Thyroid gland (tissue), 4 donors: ENCODE measurements around the gene MEIOSIN. TPM values are rescaled to one million over a fixed set of nuclear protein-coding genes. Genes with fewer than 3 reads are reported as not detected.
A peak's percentile ranks its signal among the peaks of the same experiment; 100 is the strongest.

Source experiments
- DNase-seq, 2 donors: peaks; one replicate each; pipeline ENCODE4 v3.0.0-alpha.2; 2019
- H3K27ac ChIP-seq, 3 donors: fragments of 200-600 bp; sonication (generic); 1 replicate in 2 of 3; 2 replicates in 1 of 3; pipeline ENCODE4 v1.5.1; 2016 to 2019; ENCODE audit warnings: mild to moderate bottlenecking in 1 of 3, moderate library complexity in 1 of 3
- H3K27me3 ChIP-seq: fragments of 200-600 bp; sonication (generic); one replicate; pipeline ENCODE4 v1.5.1; 2019
- H3K36me3 ChIP-seq, 2 donors: fragments of 200-600 bp; sonication (generic); one replicate each; pipeline ENCODE4 v1.5.1; 2016 to 2019
- H3K4me1 ChIP-seq, 2 donors: fragments of 200-600 bp; sonication (generic); one replicate each; pipeline ENCODE4 v1.5.1; 2017 to 2019
- H3K4me3 ChIP-seq, 3 donors: fragments of 200-600 bp; sonication (generic); replicated peaks in 1 of 3; 1 replicate in 2 of 3; 2 replicates in 1 of 3; pipeline ENCODE4 v1.5.1; 2016; ENCODE audit warnings: mild to moderate bottlenecking in 1 of 3
- H3K9me3 ChIP-seq: fragments of 200-600 bp; sonication (generic); one replicate; pipeline ENCODE4 v1.5.1; 2017
- POLR2A ChIP-seq, 2 donors: fragments of 450-650 bp; IDR thresholded peaks; one replicate each; pipeline ENCODE4 v1.6.1; 2017; ENCODE audit warnings: antibody characterized with exemption in 2 of 2, mild to moderate bottlenecking in 2 of 2, moderate library complexity in 1 of 2
- WGBS, 2 donors: methylation state at CpG; one replicate each; pipeline ENCODE4 v1.1.5; 2017; 5-methylcytosine and 5-hydroxymethylcytosine counted together
- intact Hi-C: fragments of 100-400 bp; cut with DNase I; formaldehyde crosslinking; loops from one replicate; pipeline ENCODE4 v1.15.1; 2023
- total RNA-seq, 4 donors: library from RNA; depleted of rRNA; stranded (reverse); fragments of >200 nt; gene quantifications; one replicate each; pipeline ENCODE4 v1.2.3, GENCODE V29; 2016
- TF ChIP-seq, protein P1 (sequence below), 6 experiments: fragments of 200-600 bp in 3 of 6; fragments of 450-650 bp in 3 of 6; sonication (generic) in 3 of 6; IDR thresholded peaks; one replicate each; pipeline ENCODE4 v1.5.1; 2016 to 2019; ENCODE audit warnings: antibody characterized with exemption in 6 of 6, mild to moderate bottlenecking in 2 of 6, inconsistent platforms in 1 of 6, moderate library complexity in 1 of 6

Gene MEIOSIN
- total RNA-seq, 4 donors from 2014 or later = not detected

GRCh38 chr19:45693106-45693788 lies 40.0 kb upstream of the MEIOSIN start:
- peaks cover 3% of the 10 kb centered on the region in 2 donors for H3K36me3 ChIP-seq
- no peaks in the 10 kb centered on the region for H3K9me3 ChIP-seq
- DNase-seq = peak; percentile 79 to 83
- H3K27me3 ChIP-seq = no peaks in the 10 kb centered on the region
- H3K27ac ChIP-seq = peak overlapping the region; percentile 23 to 87 (median 83)
- WGBS, 2 donors = 2% methylated on average over 20 to 22 of the region's 22 CpGs
- H3K4me3 ChIP-seq = peak overlapping the region; percentile 43 to 76 (median 73)
- TF ChIP-seq, protein P1, sequence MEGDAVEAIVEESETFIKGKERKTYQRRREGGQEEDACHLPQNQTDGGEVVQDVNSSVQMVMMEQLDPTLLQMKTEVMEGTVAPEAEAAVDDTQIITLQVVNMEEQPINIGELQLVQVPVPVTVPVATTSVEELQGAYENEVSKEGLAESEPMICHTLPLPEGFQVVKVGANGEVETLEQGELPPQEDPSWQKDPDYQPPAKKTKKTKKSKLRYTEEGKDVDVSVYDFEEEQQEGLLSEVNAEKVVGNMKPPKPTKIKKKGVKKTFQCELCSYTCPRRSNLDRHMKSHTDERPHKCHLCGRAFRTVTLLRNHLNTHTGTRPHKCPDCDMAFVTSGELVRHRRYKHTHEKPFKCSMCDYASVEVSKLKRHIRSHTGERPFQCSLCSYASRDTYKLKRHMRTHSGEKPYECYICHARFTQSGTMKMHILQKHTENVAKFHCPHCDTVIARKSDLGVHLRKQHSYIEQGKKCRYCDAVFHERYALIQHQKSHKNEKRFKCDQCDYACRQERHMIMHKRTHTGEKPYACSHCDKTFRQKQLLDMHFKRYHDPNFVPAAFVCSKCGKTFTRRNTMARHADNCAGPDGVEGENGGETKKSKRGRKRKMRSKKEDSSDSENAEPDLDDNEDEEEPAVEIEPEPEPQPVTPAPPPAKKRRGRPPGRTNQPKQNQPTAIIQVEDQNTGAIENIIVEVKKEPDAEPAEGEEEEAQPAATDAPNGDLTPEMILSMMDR (IDR thresholded peaks at IDR 0.05) = peak; percentile 59 to 91 (median 70)
- no peak for TF ChIP-seq POLR2A (IDR thresholded peaks at IDR 0.05)
- peaks cover 6 to 11% of the 10 kb centered on the region in 2 donors for H3K4me1 ChIP-seq
- intact Hi-C loops = no loop called here

- no peaks in the 10 kb centered on the region for H3K27me3 ChIP-seq
- no peak overlapping the region for H3K4me3 ChIP-seq
- H3K9me3 ChIP-seq = no peaks in the 10 kb centered on the region
- no peaks in the 10 kb centered on the region for H3K36me3 ChIP-seq
- intact Hi-C loops = no loop called here
- no peak overlapping the region for H3K27ac ChIP-seq
- H3K4me1 ChIP-seq = peaks cover 3 to 5% of the 10 kb centered on the region in 2 donors
- no peak for TF ChIP-seq POLR2A (IDR thresholded peaks at IDR 0.05)
- DNase-seq = no peak
- 77 to 82% methylated on average over 7 of the region's 7 CpGs for WGBS, 2 donors
These were observed 31.6 kb upstream of the MEIOSIN start for GRCh38 chr19:45701676-45702075.

GRCh38 chr19:45705115-45705514 lies 28.1 kb upstream of the MEIOSIN start:
- Histone ChIP-seq H3K27me3 (no peaks in the 10 kb centered on the region), H3K9me3 (no peaks in the 10 kb centered on the region), H3K36me3 (no peaks in the 10 kb centered on the region), H3K4me3 (no peak overlapping the region), H3K27ac (peak overlapping the region in 1 of 3 donors; percentile 7), H3K4me1 (peaks cover 9 to 11% of the 10 kb centered on the region in 2 donors)
- intact Hi-C loops = no loop called here
- no peak for TF ChIP-seq POLR2A (IDR thresholded peaks at IDR 0.05)
- TF ChIP-seq, protein P1 (IDR thresholded peaks at IDR 0.05) = no peak
- peak; percentile 17 to 32 for DNase-seq
- WGBS, 2 donors = 80 to 87% methylated on average over 9 of the region's 9 CpGs

DNA sequence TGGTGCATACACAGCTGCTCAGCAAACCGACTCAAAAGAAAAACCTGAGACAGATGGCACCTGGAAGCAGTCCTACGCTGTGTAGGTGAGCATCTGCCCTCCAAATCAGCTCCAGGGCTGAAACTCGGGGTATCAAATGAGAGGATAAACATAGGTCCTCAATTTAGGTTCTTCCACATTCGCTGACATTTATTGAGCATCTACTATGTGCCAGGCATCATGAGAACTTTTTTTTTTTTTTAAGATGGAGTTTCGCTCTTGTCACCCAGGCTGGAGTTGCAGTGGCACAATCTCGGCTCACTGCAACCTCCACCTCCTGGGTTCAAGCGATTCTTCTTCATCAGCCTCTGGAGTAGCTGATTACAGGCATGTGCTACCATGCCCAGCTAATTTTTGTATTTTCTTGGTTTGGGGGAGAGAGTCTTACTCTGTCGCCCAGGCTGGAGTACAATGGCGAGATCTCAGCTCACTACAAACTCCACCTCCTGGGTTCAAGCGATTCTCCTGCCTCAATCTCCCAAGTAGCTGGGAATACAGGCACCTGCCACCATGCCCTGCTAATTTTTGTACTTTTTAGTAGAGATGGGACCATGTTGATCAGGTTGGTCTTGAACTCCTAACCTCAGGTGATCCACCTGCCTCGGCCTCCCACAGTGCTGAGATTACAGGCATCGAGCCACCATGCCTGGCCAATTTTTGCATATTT lies 27.4 kb upstream of the MEIOSIN start:
- Histone ChIP-seq H3K27me3 (no peaks in the 10 kb centered on the region), H3K4me1 (peaks cover 9 to 11% of the 10 kb centered on the region in 2 donors), H3K27ac (peak overlapping the region in 2 of 3 donors; percentile 17 to 67), H3K9me3 (no peaks in the 10 kb centered on the region), H3K36me3 (no peaks in the 10 kb centered on the region), H3K4me3 (no peak overlapping the region)
- intact Hi-C loops = no loop called here
- DNase-seq = no peak
- WGBS, 2 donors = 90 to 91% methylated on average over 12 of the region's 12 CpGs
- TF ChIP-seq, protein P1 (IDR thresholded peaks at IDR 0.05) = no peak
- no peak for TF ChIP-seq POLR2A (IDR thresholded peaks at IDR 0.05)

- H3K4me3 ChIP-seq = no peak overlapping the region
- 75 to 79% methylated on average over 10 of the region's 10 CpGs for WGBS, 2 donors
- peaks cover 12 to 17% of the 10 kb centered on the region in 2 donors for H3K36me3 ChIP-seq
- intact Hi-C loops = loop anchor here (10.0 kb wide), 1 partner anchor 54 kb away; the partner anchor contains the start of gene SIX5
- H3K4me1 ChIP-seq = peaks cover 5 to 11% of the 10 kb centered on the region in 2 donors
- no peak overlapping the region for H3K27ac ChIP-seq
- no peaks in the 10 kb centered on the region for H3K27me3 ChIP-seq
- no peak for DNase-seq
- TF ChIP-seq, protein P1 (IDR thresholded peaks at IDR 0.05) = no peak
- no peak for TF ChIP-seq POLR2A (IDR thresholded peaks at IDR 0.05)
- no peaks in the 10 kb centered on the region for H3K9me3 ChIP-seq
These were observed 22.7 kb upstream of the MEIOSIN start for GRCh38 chr19:45710356-45711130.
